ENCODE results near the gene CCDC57. TPM values are rescaled to one million over a fixed set of nuclear protein-coding genes. Genes with fewer than 3 reads are reported as not detected.

CCDC57 gene
- total RNA-seq, 1 donor = 21.0 TPM

DNA sequence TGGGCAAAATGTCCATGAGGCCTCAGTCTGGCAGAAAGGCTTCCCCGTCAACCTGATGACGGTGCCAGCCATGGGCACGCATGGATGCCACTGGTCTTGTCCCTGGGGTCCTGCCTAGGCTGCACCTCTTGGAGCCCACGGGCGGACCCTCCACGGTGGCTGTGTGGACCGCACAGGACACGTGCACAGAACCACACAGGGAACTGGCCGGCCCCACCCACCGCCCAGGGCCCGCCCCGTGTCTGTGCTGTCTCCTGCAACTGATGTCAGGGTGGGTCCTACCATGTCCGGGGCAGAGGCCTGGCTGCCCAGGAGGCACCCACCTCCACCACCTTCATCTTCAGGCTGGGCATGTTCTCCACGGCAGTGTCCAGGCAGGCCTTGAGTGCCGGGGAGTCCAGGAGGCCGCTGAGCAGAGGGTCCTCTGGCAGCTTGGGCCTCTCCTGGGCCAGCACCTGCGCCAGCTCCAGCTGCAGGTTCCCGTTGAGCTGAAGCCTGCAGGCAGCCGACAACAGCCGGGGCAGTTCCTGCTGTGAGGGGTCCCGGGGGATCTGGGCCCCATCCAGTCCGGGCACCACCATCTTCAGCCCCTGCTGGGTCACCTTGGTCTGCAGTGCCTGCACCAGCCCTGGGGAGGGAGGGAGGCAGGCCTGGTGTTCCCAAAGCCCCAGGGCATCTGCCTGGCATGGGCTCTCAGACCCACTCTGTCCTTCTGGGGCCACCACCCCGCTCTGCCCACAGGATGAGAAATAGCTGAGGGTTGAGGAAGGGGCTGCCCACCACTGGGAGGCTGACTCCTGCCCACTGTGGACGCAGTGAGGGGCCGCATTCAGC lies 126.5 kb downstream of the CCDC57 start:
- no peaks in the 10 kb centered on the region for H3K27me3 ChIP-seq (ENCODE audit: insufficient read depth, low read length)
- DNase-seq (ENCODE audit: insufficient read length, low spot score, missing footprints) = peak; percentile 88
- H3K4me1 ChIP-seq (ENCODE audit: insufficient read depth, low read length) = no peaks in the 10 kb centered on the region
- no peak overlapping the region for H3K4me3 ChIP-seq (ENCODE audit: insufficient read depth, low read length)
- no peaks in the 10 kb centered on the region for H3K79me2 ChIP-seq (ENCODE audit: insufficient read depth, low read length)
- H3K4me2 ChIP-seq (ENCODE audit: insufficient read depth, low read length) = no peak overlapping the region
- H4K20me1 ChIP-seq (ENCODE audit: insufficient read depth, low read length) = no peaks in the 10 kb centered on the region
- H3K27ac ChIP-seq (ENCODE audit: low read depth, low read length) = no peak overlapping the region
- no peak overlapping the region for H2AFZ ChIP-seq (ENCODE audit: low read length)
- H3K9me3 ChIP-seq (ENCODE audit: low read depth, low read length) = no peaks in the 10 kb centered on the region
- TF ChIP-seq, protein P1, sequence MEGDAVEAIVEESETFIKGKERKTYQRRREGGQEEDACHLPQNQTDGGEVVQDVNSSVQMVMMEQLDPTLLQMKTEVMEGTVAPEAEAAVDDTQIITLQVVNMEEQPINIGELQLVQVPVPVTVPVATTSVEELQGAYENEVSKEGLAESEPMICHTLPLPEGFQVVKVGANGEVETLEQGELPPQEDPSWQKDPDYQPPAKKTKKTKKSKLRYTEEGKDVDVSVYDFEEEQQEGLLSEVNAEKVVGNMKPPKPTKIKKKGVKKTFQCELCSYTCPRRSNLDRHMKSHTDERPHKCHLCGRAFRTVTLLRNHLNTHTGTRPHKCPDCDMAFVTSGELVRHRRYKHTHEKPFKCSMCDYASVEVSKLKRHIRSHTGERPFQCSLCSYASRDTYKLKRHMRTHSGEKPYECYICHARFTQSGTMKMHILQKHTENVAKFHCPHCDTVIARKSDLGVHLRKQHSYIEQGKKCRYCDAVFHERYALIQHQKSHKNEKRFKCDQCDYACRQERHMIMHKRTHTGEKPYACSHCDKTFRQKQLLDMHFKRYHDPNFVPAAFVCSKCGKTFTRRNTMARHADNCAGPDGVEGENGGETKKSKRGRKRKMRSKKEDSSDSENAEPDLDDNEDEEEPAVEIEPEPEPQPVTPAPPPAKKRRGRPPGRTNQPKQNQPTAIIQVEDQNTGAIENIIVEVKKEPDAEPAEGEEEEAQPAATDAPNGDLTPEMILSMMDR (IDR thresholded peaks at IDR 0.05; ENCODE audit: extremely low read depth, low read depth, low read length) = no peak
- H3K36me3 ChIP-seq (ENCODE audit: insufficient read depth, low read length) = peaks cover 50% of the 10 kb centered on the region

DNA sequence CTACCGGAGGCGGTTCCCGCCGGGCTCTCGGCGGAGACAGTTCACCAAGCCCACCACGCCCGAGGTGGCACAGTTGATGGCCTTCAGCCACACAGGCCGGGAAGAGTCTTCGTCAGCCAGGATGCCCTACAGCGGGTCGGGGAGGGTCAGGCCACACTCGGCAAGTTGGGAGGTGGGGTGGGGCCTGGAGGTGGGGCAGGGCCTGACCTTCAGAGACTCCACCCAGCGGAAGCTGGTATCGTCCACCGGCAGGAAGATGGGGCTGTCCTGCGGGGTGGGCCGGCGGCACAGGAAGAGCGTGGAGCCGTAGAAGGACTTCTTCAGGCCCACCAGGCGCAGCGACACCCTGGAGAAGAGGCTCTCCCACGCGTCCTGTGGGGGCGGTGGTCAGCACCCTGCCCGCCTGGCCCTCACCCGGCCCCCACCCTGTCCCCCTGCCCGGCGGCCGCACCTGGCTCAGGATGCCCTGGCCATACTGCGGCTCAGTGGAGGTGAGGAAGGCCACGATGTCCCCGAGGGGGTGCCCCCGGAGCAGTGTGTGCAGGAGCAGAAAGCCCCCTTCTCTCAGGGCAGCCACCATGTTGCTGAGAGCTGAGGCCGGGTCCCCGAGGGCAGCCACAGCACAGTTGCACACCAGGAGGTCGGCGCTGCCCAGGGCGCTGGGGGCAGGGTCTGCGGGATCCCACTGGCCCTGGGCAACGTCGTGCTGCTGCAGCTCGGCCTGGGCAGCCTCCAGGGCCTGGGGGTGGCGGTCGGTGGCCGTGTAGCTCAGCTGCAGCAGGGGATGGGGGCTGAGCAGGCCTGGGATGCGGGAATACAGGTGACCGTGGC lies 127.4 kb downstream of the CCDC57 start:
- Histone ChIP-seq H2AFZ (ENCODE audit: low read length) (no peak overlapping the region), H4K20me1 (ENCODE audit: insufficient read depth, low read length) (no peaks in the 10 kb centered on the region), H3K79me2 (ENCODE audit: insufficient read depth, low read length) (no peaks in the 10 kb centered on the region), H3K36me3 (ENCODE audit: insufficient read depth, low read length) (peaks cover 54% of the 10 kb centered on the region), H3K4me2 (ENCODE audit: insufficient read depth, low read length) (no peak overlapping the region), H3K27me3 (ENCODE audit: insufficient read depth, low read length) (no peaks in the 10 kb centered on the region), H3K27ac (ENCODE audit: low read depth, low read length) (no peak overlapping the region), H3K4me1 (ENCODE audit: insufficient read depth, low read length) (no peaks in the 10 kb centered on the region), H3K9me3 (ENCODE audit: low read depth, low read length) (no peaks in the 10 kb centered on the region), H3K4me3 (ENCODE audit: insufficient read depth, low read length) (no peak overlapping the region)
- TF ChIP-seq, protein P1 (IDR thresholded peaks at IDR 0.05; ENCODE audit: extremely low read depth, low read depth, low read length) = no peak
- DNase-seq (ENCODE audit: insufficient read length, low spot score, missing footprints) = no peak

DNA sequence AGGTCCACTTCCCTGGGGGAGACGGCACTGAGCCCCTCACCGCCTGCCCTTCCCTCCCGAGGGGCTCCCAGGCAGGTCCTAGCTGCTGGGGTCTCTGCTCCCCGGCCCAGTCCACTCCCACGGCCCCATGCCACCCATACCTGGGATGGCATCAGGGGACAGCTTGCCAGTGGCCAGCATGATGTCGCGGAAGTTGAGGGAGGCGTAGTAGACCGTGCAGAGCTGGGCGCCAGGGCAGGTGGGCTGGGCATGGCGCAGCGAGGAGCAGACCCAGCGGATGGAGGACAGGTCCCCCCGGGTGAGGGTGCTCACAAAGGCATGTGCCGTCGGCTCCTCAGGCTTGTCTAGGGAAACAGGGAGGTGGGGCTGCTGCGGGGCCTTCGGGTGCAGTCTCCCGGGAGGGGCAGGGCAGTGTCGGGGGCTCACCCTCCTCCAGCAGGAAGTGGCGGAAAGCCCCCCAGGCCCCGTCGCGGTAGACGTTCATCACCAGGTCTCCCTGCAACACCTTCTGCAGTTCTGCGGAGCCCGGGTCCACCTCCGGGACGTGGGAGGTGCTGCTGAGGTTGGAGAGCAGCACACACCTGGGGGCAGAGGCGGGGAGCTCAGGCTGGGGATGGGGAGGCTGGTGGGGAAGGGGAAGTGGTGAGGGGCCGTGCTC lies 128.1 kb downstream of the CCDC57 start:
- H3K9me3 ChIP-seq (ENCODE audit: low read depth, low read length) = no peaks in the 10 kb centered on the region
- no peak overlapping the region for H3K27ac ChIP-seq (ENCODE audit: low read depth, low read length)
- no peaks in the 10 kb centered on the region for H3K27me3 ChIP-seq (ENCODE audit: insufficient read depth, low read length)
- no peak for DNase-seq (ENCODE audit: insufficient read length, low spot score, missing footprints)
- TF ChIP-seq, protein P1 (IDR thresholded peaks at IDR 0.05; ENCODE audit: extremely low read depth, low read depth, low read length) = no peak
- no peak overlapping the region for H3K4me2 ChIP-seq (ENCODE audit: insufficient read depth, low read length)
- H4K20me1 ChIP-seq (ENCODE audit: insufficient read depth, low read length) = no peaks in the 10 kb centered on the region
- H3K4me3 ChIP-seq (ENCODE audit: insufficient read depth, low read length) = no peak overlapping the region
- no peaks in the 10 kb centered on the region for H3K79me2 ChIP-seq (ENCODE audit: insufficient read depth, low read length)
- no peak overlapping the region for H2AFZ ChIP-seq (ENCODE audit: low read length)
- peaks cover 56% of the 10 kb centered on the region for H3K36me3 ChIP-seq (ENCODE audit: insufficient read depth, low read length)
- H3K4me1 ChIP-seq (ENCODE audit: insufficient read depth, low read length) = no peaks in the 10 kb centered on the region

Measured in osteoblast (primary cell).